B cell (primary cell): ENCODE data around the gene MYH13. TPM values are rescaled to one million over a fixed set of nuclear protein-coding genes. Genes with fewer than 3 reads are reported as not detected.

Experiments used
- ATAC-seq: fragments of 200-7000 bp; cut with Tn5 transposase; one replicate; pipeline ENCODE4 v1.10.0; 2021; ENCODE audit warnings: low read depth, mild to moderate bottlenecking, moderate number of reproducible peaks, moderate library complexity
- CTCF ChIA-PET: fragments of 350-600 bp; sonication (Branson Sonifier 250); formaldehyde crosslinking; loops from one replicate; lab custom pipeline; 2021; ENCODE audit warnings: antibody characterized with exemption, inconsistent platforms; lab: Charles Lee
- POLR2A ChIA-PET: fragments of 350-600 bp; sonication (Branson Sonifier 250); formaldehyde crosslinking; loops from one replicate; lab custom pipeline; 2021; ENCODE audit warnings: antibody characterized with exemption; lab: Charles Lee
- DNase-seq: peaks from one replicate; pipeline ENCODE4 v3.0.0; 2013
- H2AFZ ChIP-seq: 2 replicates; pipeline ENCODE4 v1.6.1; 2012; ENCODE audit warnings: mild to moderate bottlenecking, low read depth, low read length; ENCODE audit not compliant: insufficient read depth, poor library complexity, severe bottlenecking
- H3K27ac ChIP-seq, 2 donors: 1 replicate in 1 of 2; 2 replicates in 1 of 2; pipeline ENCODE4 v1.5.1; 2012 to 2013; ENCODE audit warnings: low read length in 2 of 2, mild to moderate bottlenecking in 2 of 2, moderate library complexity in 1 of 2
- H3K27me3 ChIP-seq, 4 experiments: fragments of 200-600 bp in 1 of 4; sonication (generic) in 1 of 4; replicated peaks in 1 of 4; 1 replicate in 2 of 4; 2 replicates in 2 of 4; pipeline versions ENCODE4 v1.6.1 to v1.7.0; 2013 to 2016; ENCODE audit warnings: low read length in 3 of 4, mild to moderate bottlenecking in 2 of 4, mixed read lengths in 1 of 4, moderate library complexity in 1 of 4; ENCODE audit not compliant: insufficient read depth in 4 of 4, control insufficient read depth in 3 of 4; ENCODE audit errors: control extremely low read depth in 1 of 4
- H3K36me3 ChIP-seq, 2 experiments: replicated peaks in 1 of 2; 1 replicate in 1 of 2; 2 replicates in 1 of 2; pipeline versions ENCODE4 v1.6.1 to v1.7.1; 2013; ENCODE audit warnings: low read length in 1 of 2; ENCODE audit not compliant: insufficient read depth in 2 of 2, control insufficient read depth in 1 of 2; ENCODE audit errors: control extremely low read depth in 1 of 2, extremely low read depth in 1 of 2
- H3K4me1 ChIP-seq, 2 donors: fragments of 200-600 bp in 1 of 2; sonication (generic) in 1 of 2; 1 replicate in 1 of 2; 2 replicates in 1 of 2; pipeline versions ENCODE4 v1.5.1 to v1.6.1; 2013 to 2017; ENCODE audit warnings: low read length in 2 of 2; ENCODE audit not compliant: control insufficient read depth in 2 of 2, insufficient read depth in 2 of 2
- H3K4me2 ChIP-seq: replicated peaks from 2 replicates; pipeline ENCODE3; 2012; ENCODE audit warnings: mild to moderate bottlenecking, low read depth, low read length; ENCODE audit not compliant: poor library complexity, severe bottlenecking
- H3K4me3 ChIP-seq, 5 experiments: fragments of 200-600 bp in 1 of 5; sonication (generic) in 1 of 5; 1 replicate in 3 of 5; 2 replicates in 2 of 5; pipeline versions ENCODE4 v1.5.1 to v1.7.0; 2011 to 2016; ENCODE audit warnings: low read length in 4 of 5, mild to moderate bottlenecking in 4 of 5, low read depth in 2 of 5, control low read depth in 1 of 5, moderate library complexity in 1 of 5; ENCODE audit not compliant: insufficient read depth in 1 of 5; ENCODE audit errors: control extremely low read depth in 1 of 5, extremely low read depth in 1 of 5
- H3K79me2 ChIP-seq: fragments of 200-600 bp; sonication (generic); one replicate; pipeline ENCODE4 v1.6.0; 2016; ENCODE audit warnings: low read length; ENCODE audit not compliant: control insufficient read depth, insufficient read depth
- H3K9ac ChIP-seq: fragments of 200-600 bp; sonication (generic); 2 replicates; pipeline ENCODE4 v1.6.1; 2017; ENCODE audit warnings: mild to moderate bottlenecking, low read length, moderate library complexity
- H3K9me3 ChIP-seq, 3 donors: one replicate each; pipeline versions ENCODE4 v1.6.1 to v1.7.1; 2013; ENCODE audit warnings: low read length in 2 of 3; ENCODE audit not compliant: control insufficient read depth in 2 of 3, insufficient read depth in 1 of 3; ENCODE audit errors: control extremely low read depth in 1 of 3
- H4K20me1 ChIP-seq: 2 replicates; pipeline ENCODE4 v1.6.0; 2012; ENCODE audit warnings: mild to moderate bottlenecking, low read length; ENCODE audit not compliant: insufficient read depth, control insufficient read depth, poor library complexity, severe bottlenecking
- H3K27ac Mint-ChIP-seq: one replicate; pipeline ENCODE4 v1.8.0; 2021; ENCODE audit warnings: mixed read lengths
- H3K27me3 Mint-ChIP-seq: one replicate; pipeline ENCODE4 v1.8.0; 2021; ENCODE audit warnings: mixed read lengths
- H3K4me1 Mint-ChIP-seq: one replicate; pipeline ENCODE4 v1.8.0; 2021; ENCODE audit warnings: mixed read lengths
- H3K4me3 Mint-ChIP-seq: one replicate; pipeline ENCODE4 v1.8.0; 2021; ENCODE audit warnings: mixed read lengths
- H3K9me3 Mint-ChIP-seq: one replicate; pipeline ENCODE4 v1.8.0; 2022; ENCODE audit warnings: mixed read lengths; ENCODE audit not compliant: insufficient read depth
- CTCF ChIP-seq: fragments of 200-600 bp; IDR thresholded peaks from one replicate; pipeline ENCODE4 v1.8.0; 2022; ENCODE audit warnings: antibody characterized with exemption, mild to moderate bottlenecking
- EZH2 ChIP-seq: IDR thresholded peaks from 2 replicates; pipeline ENCODE4 v1.6.1; 2012; ENCODE audit warnings: borderline replicate concordance, low read depth, mild to moderate bottlenecking, moderate library complexity, low read length; ENCODE audit not compliant: insufficient read depth, poor library complexity, severe bottlenecking
- WGBS: methylation state at CpG from one replicate; pipeline ENCODE4 v1.1.5; 2013; ENCODE audit warnings: missing lambda C conversion rate; ENCODE audit not compliant: insufficient coverage; 5-methylcytosine and 5-hydroxymethylcytosine counted together
- intact Hi-C: fragments of 100-400 bp; cut with micrococcal nuclease; formaldehyde crosslinking; loops from one replicate; pipeline ENCODE4 v1.10.0; 2022
- polyA plus RNA-seq: library from polyadenylated mRNA; depleted of rRNA; stranded (reverse); fragments of >200 nt; gene quantifications from 2 replicates; pipeline ENCODE4 v1.2.3, GENCODE V29; 2012
- total RNA-seq, 2 donors: library from RNA; stranded (reverse); fragments of 120-200 nt in 1 of 2; gene quantifications; 1 replicate in 1 of 2; 2 replicates in 1 of 2; pipeline versions ENCODE4 v1.2.3 to v1.2.4, GENCODE V29; 2013 to 2022

MYH13 gene
- total and polyA plus RNA-seq, 2 donors (not counting 1 experiment from before 2014, with no cell fraction given): not detected

GRCh38 chr17:10328971-10329923, 43.6 kb downstream of the MYH13 start:
- Mint-ChIP-seq H3K27me3 (peaks cover 14% of the 10 kb centered on the region), H3K4me3 (no peak overlapping the region), H3K4me1 (no peaks in the 10 kb centered on the region), H3K9me3 (no peaks in the 10 kb centered on the region), H3K27ac (no peak overlapping the region)
- H4K20me1 ChIP-seq: no peaks in the 10 kb centered on the region
- no peak overlapping the region for H3K27ac ChIP-seq
- DNase-seq (no peak), ATAC-seq (no peak)
- POLR2A ChIA-PET: no interaction called here
- 87% methylated on average over 15 of the region's 15 CpGs for WGBS
- no peak overlapping the region for H3K4me3 ChIP-seq
- TF ChIP-seq EZH2 (no peak), CTCF (no peak)
- peaks cover 0 to 7% (median 0%) of the 10 kb centered on the region in 4 experiments for H3K27me3 ChIP-seq
- H3K4me2 ChIP-seq: no peak overlapping the region
- H2AFZ ChIP-seq: no peak overlapping the region
- H3K36me3 ChIP-seq: no peaks in the 10 kb centered on the region
- intact Hi-C loops: no loop called here
- H3K4me1 ChIP-seq: no peaks in the 10 kb centered on the region
- no peaks in the 10 kb centered on the region for H3K9me3 ChIP-seq
- CTCF ChIA-PET: interaction anchor here (0.7 to 2.0 kb wide), 3 partner anchors 10 to 404 kb away, joined by 3 to 6 read pairs (median 5); no protein-coding TSS in a partner anchor
- no peak overlapping the region for H3K9ac ChIP-seq
- H3K79me2 ChIP-seq: no peaks in the 10 kb centered on the region

GRCh38 chr17:10328206-10328605, 44.6 kb downstream of the MYH13 start:
- POLR2A ChIA-PET: no interaction called here
- intact Hi-C loops: no loop called here
- H3K4me2 ChIP-seq: no peak overlapping the region

More at GRCh38 chr17:10328206-10328605, 44.6 kb downstream of the MYH13 start:
- no peaks in the 10 kb centered on the region for H4K20me1 ChIP-seq
- Mint-ChIP-seq H3K27me3 (peaks cover 14% of the 10 kb centered on the region), H3K4me1 (no peaks in the 10 kb centered on the region), H3K9me3 (no peaks in the 10 kb centered on the region), H3K27ac (no peak overlapping the region), H3K4me3 (no peak overlapping the region)
- no peaks in the 10 kb centered on the region for H3K79me2 ChIP-seq
- CTCF ChIA-PET: interaction anchor here (1.1 to 2.1 kb wide), 5 partner anchors 9 to 403 kb away, joined by 3 to 7 read pairs (median 6); no protein-coding TSS in a partner anchor
- ATAC-seq (no peak), DNase-seq (no peak)
- 98% methylated on average over 7 of the region's 7 CpGs for WGBS
- no peak overlapping the region for H3K4me3 ChIP-seq
- H3K9ac ChIP-seq: no peak overlapping the region
- no peaks in the 10 kb centered on the region for H3K4me1 ChIP-seq
- no peak overlapping the region for H2AFZ ChIP-seq
- no peaks in the 10 kb centered on the region for H3K36me3 ChIP-seq
- no peaks in the 10 kb centered on the region for H3K9me3 ChIP-seq
- TF ChIP-seq CTCF (no peak), EZH2 (no peak)
- peaks cover 0 to 7% (median 0%) of the 10 kb centered on the region in 4 experiments for H3K27me3 ChIP-seq
- no peak overlapping the region for H3K27ac ChIP-seq
